ENCODE data around the gene ATP2A1. TPM values are rescaled to one million over a fixed set of nuclear protein-coding genes. Genes with fewer than 3 reads are reported as not detected.

The ATP2A1 gene
- total and polyA plus RNA-seq, 2 experiments from 2014 or later: 0.73 to 4.0 TPM

- TF ChIP-seq CTCF (conservative IDR thresholded peaks at IDR 0.05; ENCODE audit: low read depth in 2 of 2) (no peak), REST (IDR thresholded peaks at IDR 0.05; ENCODE audit: unreplicated experiment) (no peak), POLR2AphosphoS5 (IDR thresholded peaks at IDR 0.05; ENCODE audit: low read depth) (no peak), EZH2 (IDR thresholded peaks at IDR 0.05; ENCODE audit: low read depth, unreplicated experiment) (no peak), ETS1 (IDR thresholded peaks at IDR 0.05) (no peak), NANOG (IDR thresholded peaks at IDR 0.05; ENCODE audit: borderline replicate concordance) (no peak), ZNF114 (CRISPR knock-in tag; IDR thresholded peaks at IDR 0.05) (no peak), EZH2phosphoT487 (IDR thresholded peaks at IDR 0.05; ENCODE audit: unreplicated experiment) (no peak), CREB1 (CRISPR knock-in tag; IDR thresholded peaks at IDR 0.05; ENCODE audit: low read depth) (no peak), ZNF331 (CRISPR knock-in tag; IDR thresholded peaks at IDR 0.05; ENCODE audit: low read depth) (no peak), JUNB (IDR thresholded peaks at IDR 0.05; ENCODE audit: unreplicated experiment) (no peak)
These were observed 22.3 kb downstream of the ATP2A1 start (continued) for GRCh38 chr16:28900601-28901000.

- no peaks in the 10 kb centered on the region for H3K4me1 ChIP-seq (ENCODE audit: insufficient read depth)
- H3K9me2 ChIP-seq (ENCODE audit: insufficient read depth): no peaks in the 10 kb centered on the region
- H3K4me3 ChIP-seq: no peak overlapping the region
- ATAC-seq (no peak), DNase-seq (ENCODE audit: low spot score) (no peak)
- no peaks in the 10 kb centered on the region for H3K36me3 ChIP-seq (ENCODE audit: insufficient read depth)
- H3F3A ChIP-seq (replicated peaks; ENCODE audit: low read depth): no peaks in the 10 kb centered on the region
- no peaks in the 10 kb centered on the region for H3K79me2 ChIP-seq (replicated peaks; ENCODE audit: insufficient read depth)
- H4K20me1 ChIP-seq (replicated peaks; ENCODE audit: insufficient read depth): no peaks in the 10 kb centered on the region
- H3K27ac Mint-ChIP-seq: no peak overlapping the region
- H3K4me2 ChIP-seq: no peak overlapping the region
- peaks cover 3% of the 10 kb centered on the region for H3K27me3 Mint-ChIP-seq (ENCODE audit: insufficient read depth, low read depth, poor library complexity)
- H3K4me3 Mint-ChIP-seq: no peak overlapping the region
- H3K27me3 ChIP-seq (ENCODE audit: insufficient read depth): no peaks in the 10 kb centered on the region
- no peaks in the 10 kb centered on the region for H3K9me3 Mint-ChIP-seq
- no peak overlapping the region for H3K27ac ChIP-seq (ENCODE audit: low read depth)
- no peak overlapping the region for H2AFZ ChIP-seq
- H3K36me3 Mint-ChIP-seq (ENCODE audit: low read depth): no peaks in the 10 kb centered on the region; the same call in 2 of the 3 replicates
- H3K4me1 Mint-ChIP-seq: no peaks in the 10 kb centered on the region
- TF ChIP-seq EZH2phosphoT487 (IDR thresholded peaks at IDR 0.05; ENCODE audit: unreplicated experiment): no peak
- no peak for TF ChIP-seq REST (IDR thresholded peaks at IDR 0.05; ENCODE audit: unreplicated experiment)
- TF ChIP-seq ZNF331 (CRISPR knock-in tag; IDR thresholded peaks at IDR 0.05; ENCODE audit: low read depth): no peak
These were observed 23.6 kb downstream of the ATP2A1 start for GRCh38 chr16:28901862-28902261.

All from GM23338 (cell line).